ENCODE measurements around the gene CTIF.
A peak's percentile ranks its signal among the peaks of the same experiment; 100 is the strongest.

CTIF gene

DNA sequence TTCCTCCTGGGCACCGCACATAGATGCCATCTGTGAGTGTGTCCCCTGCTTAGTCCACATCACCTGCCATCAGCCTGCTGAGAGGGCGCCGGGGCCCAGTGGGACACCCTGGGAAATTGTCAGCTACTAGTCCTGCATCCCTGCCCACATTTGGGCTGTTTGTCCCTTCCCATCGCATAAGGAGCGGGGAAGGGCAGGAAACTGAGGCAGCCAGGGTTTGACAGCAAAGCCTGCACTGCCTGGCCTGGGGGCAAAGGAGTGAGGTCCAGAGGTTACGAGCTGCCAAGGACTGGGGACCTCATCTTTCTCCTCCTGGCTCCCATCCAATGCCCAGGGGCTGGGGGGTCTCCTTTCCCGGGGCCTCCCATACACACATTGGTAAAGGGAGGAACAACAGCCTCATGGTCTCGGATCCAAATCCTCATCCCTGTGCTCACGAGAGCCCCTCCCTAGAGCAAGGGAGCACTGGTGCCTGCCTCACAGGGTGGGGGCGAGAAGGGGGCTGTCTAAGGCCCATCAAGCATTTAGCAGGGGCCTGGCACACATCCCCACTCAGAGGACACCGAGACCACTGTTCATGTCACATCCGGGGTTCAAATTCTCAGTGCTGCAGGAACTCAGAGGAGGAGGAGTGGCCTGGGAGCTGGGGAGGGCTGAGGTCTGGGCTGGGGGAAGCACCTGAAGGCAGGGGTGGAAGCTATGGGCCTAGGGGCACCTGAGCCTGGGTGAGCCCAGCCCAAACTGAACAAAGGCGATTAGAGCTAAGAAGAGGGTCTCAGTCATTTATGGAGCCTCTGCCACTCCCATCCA, 298.2 kb downstream of the CTIF start:
- in situ Hi-C loops (cut with HindIII; ENCODE audit: low pct_ligation_motif_present, low sequenced_read_pairs), result no loop called here
- no peak for TF ChIP-seq CTCF (IDR thresholded peaks at IDR 0.05; ENCODE audit: low read depth, low read length, missing control alignments)
- DNase-seq, result no peak

DNA sequence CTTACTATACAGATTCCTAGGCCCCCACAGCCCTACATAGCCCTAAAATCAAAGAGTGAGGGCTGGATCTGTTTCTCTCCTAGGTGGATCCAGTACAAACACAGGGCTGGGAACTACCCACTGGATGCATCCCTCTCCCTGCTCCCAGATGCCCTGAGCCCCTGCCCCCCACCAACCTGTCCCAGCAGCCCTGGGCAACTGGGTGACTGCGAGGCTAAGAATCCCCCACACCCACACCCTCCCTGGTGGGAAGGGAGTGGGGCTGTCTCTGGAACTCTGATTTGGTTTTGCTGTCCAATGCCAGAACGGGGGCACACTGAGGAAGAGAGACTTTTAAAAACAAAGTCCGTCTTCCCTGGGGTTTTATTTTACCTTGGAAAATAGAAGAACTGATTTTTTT, 298.8 kb downstream of the CTIF start:
- Histone ChIP-seq H3K36me3 (replicated peaks) (no peaks in the 10 kb centered on the region), H3K4me3 (ENCODE audit: low read depth, low read length) (no peak overlapping the region), H3K27ac (no peak overlapping the region), H3K27me3 (replicated peaks) (no peaks in the 10 kb centered on the region)
- in situ Hi-C loops (cut with HindIII; ENCODE audit: low pct_ligation_motif_present, low sequenced_read_pairs), result no loop called here
- TF ChIP-seq CTCF (IDR thresholded peaks at IDR 0.05; ENCODE audit: low read depth, low read length, missing control alignments), result no peak
- DNase-seq, result no peak

More for the DNA sequence above, 298.2 kb downstream of the CTIF start:
- Histone ChIP-seq H3K27me3 (replicated peaks) (no peaks in the 10 kb centered on the region), H3K27ac (no peak overlapping the region), H3K4me3 (ENCODE audit: low read depth, low read length) (no peak overlapping the region), H3K36me3 (replicated peaks) (no peaks in the 10 kb centered on the region)

DNA sequence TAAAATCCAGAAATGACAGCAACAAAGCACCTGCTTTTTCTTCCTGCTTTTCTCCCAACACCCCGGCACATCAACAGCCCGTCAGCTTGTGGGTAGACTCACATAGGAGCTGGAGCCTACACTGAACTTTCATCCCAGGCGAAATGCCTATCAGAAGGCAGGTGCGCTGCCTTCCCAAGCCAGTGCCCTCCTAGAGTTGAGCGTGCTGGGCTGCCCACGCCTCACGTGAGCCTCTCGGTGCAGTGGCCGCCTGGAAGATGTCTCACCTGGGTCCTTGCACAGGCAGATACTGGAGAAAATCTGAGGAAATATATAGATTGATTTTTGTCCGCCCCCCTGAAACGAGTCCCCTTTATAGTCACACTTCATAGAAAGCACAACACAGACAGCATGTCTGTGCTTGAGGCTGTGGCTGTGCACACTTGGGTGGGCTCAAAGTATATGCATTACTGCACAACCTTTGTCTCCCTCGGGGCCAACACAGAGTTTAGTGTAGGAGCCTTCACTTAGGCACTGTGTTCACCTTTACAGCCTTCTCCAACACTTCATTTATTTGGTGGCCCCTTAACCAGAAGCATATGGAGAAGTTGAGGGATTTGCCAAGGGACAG, 299.4 kb downstream of the CTIF start:
- DNase-seq, result no peak
- no peaks in the 10 kb centered on the region for H3K36me3 ChIP-seq (replicated peaks)
- H3K27me3 ChIP-seq (replicated peaks), result no peaks in the 10 kb centered on the region
- TF ChIP-seq CTCF (IDR thresholded peaks at IDR 0.05; ENCODE audit: low read depth, low read length, missing control alignments), result no peak
- peak overlapping the region; percentile 50 for H3K27ac ChIP-seq
- in situ Hi-C loops (cut with HindIII; ENCODE audit: low pct_ligation_motif_present, low sequenced_read_pairs), result no loop called here
- H3K4me3 ChIP-seq (ENCODE audit: low read depth, low read length), result no peak overlapping the region

- H3K27me3 ChIP-seq (replicated peaks), result no peaks in the 10 kb centered on the region
- TF ChIP-seq CTCF (IDR thresholded peaks at IDR 0.05; ENCODE audit: low read depth, low read length, missing control alignments), result no peak
- H3K4me3 ChIP-seq (ENCODE audit: low read depth, low read length), result no peak overlapping the region
- peak overlapping the region; percentile 50 for H3K27ac ChIP-seq
- H3K36me3 ChIP-seq (replicated peaks), result no peaks in the 10 kb centered on the region
- in situ Hi-C loops (cut with HindIII; ENCODE audit: low pct_ligation_motif_present, low sequenced_read_pairs), result no loop called here
- peak; percentile 57 for DNase-seq
Measured at GRCh38 chr18:48838921-48839818, 300.3 kb downstream of the CTIF start.

- Histone ChIP-seq H3K27ac (no peak overlapping the region), H3K36me3 (replicated peaks) (no peaks in the 10 kb centered on the region), H3K27me3 (replicated peaks) (no peaks in the 10 kb centered on the region), H3K4me3 (ENCODE audit: low read depth, low read length) (no peak overlapping the region)
- in situ Hi-C loops (cut with HindIII; ENCODE audit: low pct_ligation_motif_present, low sequenced_read_pairs), result no loop called here
- TF ChIP-seq CTCF (IDR thresholded peaks at IDR 0.05; ENCODE audit: low read depth, low read length, missing control alignments), result no peak
- no peak for DNase-seq
Measured at GRCh38 chr18:48839819-48840490, 301.1 kb downstream of the CTIF start.

Data from brain microvascular endothelial cell (primary cell).